Measurements from ENCODE around the gene SPATA33.
"Not testable (repeated sequence)": the region's sequence is repeated elsewhere in the genome, so short reads cannot be mapped to it uniquely, and the experiment has no call there.

Gene SPATA33

DNA sequence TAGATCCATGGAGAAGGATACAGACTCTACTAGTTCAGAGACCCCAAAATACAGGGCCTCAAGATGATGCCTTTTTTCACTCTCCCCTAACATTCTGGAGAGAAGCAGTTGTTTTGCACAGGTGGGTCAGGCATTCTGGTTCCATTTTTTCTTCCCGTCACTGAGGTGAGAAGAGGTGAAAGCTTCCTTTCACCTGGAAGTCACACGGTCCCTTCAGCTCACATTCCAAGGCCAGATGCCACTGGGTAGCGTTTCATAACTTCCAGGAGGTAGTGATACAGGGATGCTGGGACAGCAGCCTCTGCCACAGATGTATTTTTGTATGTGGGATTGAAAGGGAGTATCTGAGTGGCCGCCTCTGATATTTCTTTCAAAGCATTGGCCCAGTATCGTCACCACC, 30.8 kb downstream of the SPATA33 start:
- no peak overlapping the region; the same call in 1 of the 2 replicates for H3K4me2 ChIP-seq (ENCODE audit: insufficient read depth, low read length)
- H3K27ac ChIP-seq (ENCODE audit: low read length): no peak overlapping the region
- peaks cover 8% of the 10 kb centered on the region for H3K9me3 ChIP-seq (ENCODE audit: insufficient read depth, low read length, severe bottlenecking)
- no peak for DNase-seq
- no peak overlapping the region for H3K9ac ChIP-seq (ENCODE audit: low read depth, low read length)
- no peaks in the 10 kb centered on the region for H4K20me1 ChIP-seq (ENCODE audit: insufficient read depth, low read length)
- TF ChIP-seq EZH2 (IDR thresholded peaks at IDR 0.05; ENCODE audit: borderline replicate concordance, low read depth, low read length, severe bottlenecking) (no peak), CTCF (IDR thresholded peaks at IDR 0.05; ENCODE audit: borderline replicate concordance, extremely low read depth, low read length, poor library complexity, severe bottlenecking) (no peak)
- no peak overlapping the region for H3K4me3 ChIP-seq (ENCODE audit: low read depth in 1 of 2, low read length in 2 of 2)
- ATAC-seq (ENCODE audit: insufficient read depth, low read depth): no peak
- no peaks in the 10 kb centered on the region for H3K27me3 ChIP-seq (ENCODE audit: insufficient read depth, low read length, poor library complexity)
- no peak overlapping the region for H2AFZ ChIP-seq (ENCODE audit: low read depth, low read length)
- H3K79me2 ChIP-seq (ENCODE audit: insufficient read depth, low read length): peaks cover 20% of the 10 kb centered on the region
- peaks cover 35% of the 10 kb centered on the region for H3K36me3 ChIP-seq (ENCODE audit: insufficient read depth, low read length)
- peaks cover 22% of the 10 kb centered on the region for H3K4me1 ChIP-seq (ENCODE audit: insufficient read depth, low read length)

GRCh38 chr16:89689142-89689541, 31.5 kb downstream of the SPATA33 start:
- TF ChIP-seq EZH2 (IDR thresholded peaks at IDR 0.05; ENCODE audit: borderline replicate concordance, low read depth, low read length, severe bottlenecking): no peak
- Histone ChIP-seq H3K4me3 (ENCODE audit: low read depth in 1 of 2, low read length in 2 of 2) (no peak overlapping the region), H4K20me1 (ENCODE audit: insufficient read depth, low read length) (no peaks in the 10 kb centered on the region; the same call in 1 of the 2 replicates), H3K9me3 (ENCODE audit: insufficient read depth, low read length, severe bottlenecking) (peaks cover 8% of the 10 kb centered on the region), H3K36me3 (ENCODE audit: insufficient read depth, low read length) (peaks cover 42% of the 10 kb centered on the region), H3K27ac (ENCODE audit: low read length) (no peak overlapping the region), H3K27me3 (ENCODE audit: insufficient read depth, low read length, poor library complexity) (no peaks in the 10 kb centered on the region), H3K9ac (ENCODE audit: low read depth, low read length) (no peak overlapping the region), H3K4me2 (ENCODE audit: insufficient read depth, low read length) (no peak overlapping the region), H2AFZ (ENCODE audit: low read depth, low read length) (no peak overlapping the region), H3K79me2 (ENCODE audit: insufficient read depth, low read length) (peaks cover 20% of the 10 kb centered on the region), H3K4me1 (ENCODE audit: insufficient read depth, low read length) (peaks cover 22% of the 10 kb centered on the region)
- DNase-seq: no peak
- ATAC-seq (ENCODE audit: insufficient read depth, low read depth): no peak

GRCh38 chr16:89689621-89690020, 32.0 kb downstream of the SPATA33 start:
- not testable (repeated sequence) for H3K27ac ChIP-seq (ENCODE audit: low read length); ATAC-seq (ENCODE audit: insufficient read depth, low read depth); H3K9me3 ChIP-seq (ENCODE audit: insufficient read depth, low read length, severe bottlenecking)

DNA sequence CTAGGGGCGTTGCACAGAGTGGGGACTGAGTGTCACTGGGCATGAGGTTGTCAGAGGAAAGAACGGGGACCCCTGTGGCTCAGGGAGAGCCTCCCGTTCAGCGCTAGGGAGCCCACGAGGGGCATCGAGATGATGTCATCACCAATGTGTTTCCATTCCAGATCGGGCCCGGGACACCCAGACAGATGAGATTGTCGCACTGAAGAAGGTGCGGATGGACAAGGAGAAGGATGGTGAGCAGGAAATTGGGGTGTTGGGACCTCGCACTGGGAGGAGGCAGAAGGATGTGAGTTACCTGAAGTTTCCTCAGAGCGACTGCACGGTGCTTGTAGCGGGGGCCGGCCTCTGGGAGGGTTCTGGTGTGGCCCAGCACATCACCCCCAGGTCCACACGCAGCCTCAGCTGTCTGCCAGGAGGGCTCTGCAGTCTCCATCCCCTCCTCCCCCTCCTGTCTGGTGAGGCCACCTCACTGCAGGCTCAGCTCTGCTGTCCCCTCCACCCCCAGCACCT, 32.8 kb downstream of the SPATA33 start:
- Histone ChIP-seq H3K4me2 (ENCODE audit: insufficient read depth, low read length) (no peak overlapping the region), H4K20me1 (ENCODE audit: insufficient read depth, low read length) (no peaks in the 10 kb centered on the region; the same call in 1 of the 2 replicates), H3K9me3 (ENCODE audit: insufficient read depth, low read length, severe bottlenecking) (peaks cover 6% of the 10 kb centered on the region), H2AFZ (ENCODE audit: low read depth, low read length) (no peak overlapping the region), H3K36me3 (ENCODE audit: insufficient read depth, low read length) (peaks cover 53% of the 10 kb centered on the region), H3K9ac (ENCODE audit: low read depth, low read length) (no peak overlapping the region), H3K79me2 (ENCODE audit: insufficient read depth, low read length) (peaks cover 20% of the 10 kb centered on the region), H3K27me3 (ENCODE audit: insufficient read depth, low read length, poor library complexity) (no peaks in the 10 kb centered on the region), H3K4me1 (ENCODE audit: insufficient read depth, low read length) (peaks cover 22% of the 10 kb centered on the region), H3K27ac (ENCODE audit: low read length) (no peak overlapping the region), H3K4me3 (ENCODE audit: low read depth in 1 of 2, low read length in 2 of 2) (no peak overlapping the region)
- TF ChIP-seq EZH2 (IDR thresholded peaks at IDR 0.05; ENCODE audit: borderline replicate concordance, low read depth, low read length, severe bottlenecking): no peak
- TF ChIP-seq CTCF (IDR thresholded peaks at IDR 0.05; ENCODE audit: borderline replicate concordance, extremely low read depth, low read length, poor library complexity, severe bottlenecking): no peak
- ATAC-seq (ENCODE audit: insufficient read depth, low read depth): no peak
- DNase-seq: no peak

More at GRCh38 chr16:89689621-89690020, 32.0 kb downstream of the SPATA33 start:
- Histone ChIP-seq H3K79me2 (ENCODE audit: insufficient read depth, low read length) (peaks cover 20% of the 10 kb centered on the region), H3K4me1 (ENCODE audit: insufficient read depth, low read length) (peaks cover 22% of the 10 kb centered on the region), H3K36me3 (ENCODE audit: insufficient read depth, low read length) (peaks cover 46% of the 10 kb centered on the region)
- not testable (repeated sequence) for H3K4me3 ChIP-seq (ENCODE audit: low read depth in 1 of 2, low read length in 2 of 2); H4K20me1 ChIP-seq (ENCODE audit: insufficient read depth, low read length); H2AFZ ChIP-seq (ENCODE audit: low read depth, low read length); H3K27me3 ChIP-seq (ENCODE audit: insufficient read depth, low read length, poor library complexity); H3K4me2 ChIP-seq (ENCODE audit: insufficient read depth, low read length); DNase-seq; H3K9ac ChIP-seq (ENCODE audit: low read depth, low read length)

Data from DND-41 (cell line).